GM12864 (cell line): Measurements from ENCODE around the gene STXBP2.

Experiments used
- DNase-seq: peaks from one replicate; pipeline ENCODE4 v3.0.0-alpha.2; 2011; ENCODE audit warnings: low read depth
- H3K4me3 ChIP-seq: 2 replicates; pipeline ENCODE4 v1.5.1; 2011; ENCODE audit warnings: mild to moderate bottlenecking, low read depth, low read length, control low read depth
- CTCF ChIP-seq: IDR thresholded peaks from 2 replicates; pipeline ENCODE4 v1.5.1; 2011; ENCODE audit warnings: low read depth, mild to moderate bottlenecking, moderate library complexity, low read length, control low read depth, inconsistent platforms; ENCODE audit errors: missing control alignments

The STXBP2 gene

GRCh38 chr19:7647156-7647555, 10.2 kb downstream of the STXBP2 start:
- no peak overlapping the region for H3K4me3 ChIP-seq
- TF ChIP-seq CTCF: no peak
- no peak for DNase-seq

- DNase-seq: no peak
- TF ChIP-seq CTCF: no peak
- H3K4me3 ChIP-seq: no peak overlapping the region
Observed at GRCh38 chr19:7648265-7649014, 11.5 kb downstream of the STXBP2 start.

DNA sequence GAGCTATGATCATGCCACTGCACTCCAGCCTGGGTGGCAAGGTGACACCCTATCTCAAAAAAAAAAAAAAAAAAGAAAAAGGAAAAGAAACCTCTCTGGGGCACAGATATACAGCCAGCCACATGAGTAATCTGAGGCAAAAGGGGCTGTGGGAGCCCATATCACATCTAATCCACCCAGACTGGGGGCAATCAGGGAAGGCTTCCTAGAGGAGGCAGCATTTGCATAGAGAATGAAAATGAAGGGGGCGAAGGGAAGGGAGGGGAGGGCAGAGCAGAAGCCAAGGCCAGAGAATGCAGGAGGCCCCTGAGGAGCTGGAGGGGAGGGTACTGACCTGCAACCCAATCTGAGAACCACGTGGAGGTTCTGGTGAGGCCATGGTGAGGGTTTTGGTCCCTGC, 13.2 kb downstream of the STXBP2 start:
- no peak overlapping the region for H3K4me3 ChIP-seq
- no peak for DNase-seq
- no peak for TF ChIP-seq CTCF

DNA sequence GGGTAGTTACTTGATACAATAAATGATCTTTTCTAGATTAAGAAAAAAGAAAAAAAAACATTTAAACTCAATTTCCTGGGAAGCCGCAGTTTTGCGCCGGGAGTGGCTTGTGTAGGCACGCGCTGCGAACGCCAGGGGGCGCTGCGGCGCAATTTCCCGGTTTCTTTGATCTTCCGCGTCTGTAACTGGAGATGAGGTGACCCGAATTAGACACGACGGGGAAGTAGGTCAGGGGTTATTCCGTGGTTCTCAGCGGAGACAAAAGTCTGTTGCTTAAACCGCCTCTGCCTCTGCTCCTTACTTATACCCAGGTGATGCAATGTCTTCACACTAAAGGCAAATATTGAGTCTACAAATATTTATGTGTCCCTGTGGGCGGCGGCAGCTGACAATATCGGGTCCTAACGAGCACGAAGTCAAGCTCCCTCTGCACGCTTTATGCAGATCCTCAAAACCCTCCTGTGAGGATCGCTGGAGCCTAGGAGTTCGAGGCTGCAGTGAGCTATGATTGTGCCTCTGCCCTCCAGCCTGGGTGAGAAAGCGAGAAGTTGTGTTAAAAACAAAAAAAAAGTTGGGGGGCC, 15.2 kb downstream of the STXBP2 start:
- DNase-seq: peak; percentile 57
- TF ChIP-seq CTCF: peak; percentile 91
- peak overlapping the region; percentile 44 for H3K4me3 ChIP-seq

- no peak for DNase-seq
- no peak overlapping the region for H3K4me3 ChIP-seq
- no peak for TF ChIP-seq CTCF
Observed at GRCh38 chr19:7654401-7654800, 17.5 kb downstream of the STXBP2 start.

DNA sequence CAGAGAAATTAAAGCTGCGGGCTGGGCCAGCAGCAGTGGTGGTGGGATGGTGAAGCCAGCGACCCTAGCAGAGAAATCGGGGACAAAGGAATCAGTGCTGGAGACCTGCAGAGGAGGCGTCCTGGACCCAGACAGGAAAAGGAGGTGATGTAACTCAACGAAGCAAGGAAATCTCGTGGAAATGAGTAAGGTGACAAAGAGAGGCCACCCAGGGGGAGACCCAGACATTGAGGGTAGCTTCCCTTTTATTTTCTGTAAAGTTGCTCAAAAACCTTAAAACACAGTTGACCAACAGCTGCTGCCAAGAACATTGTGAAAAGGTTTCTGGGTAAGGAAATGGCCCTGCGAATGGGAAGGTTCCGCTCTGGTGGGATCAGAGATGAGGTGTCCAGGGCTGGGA, 18.7 kb downstream of the STXBP2 start:
- no peak for DNase-seq
- no peak for TF ChIP-seq CTCF
- no peak overlapping the region for H3K4me3 ChIP-seq
